CD8-positive, alpha-beta memory T cell (primary cell): Measurements from ENCODE around the gene CFAP410. TPM values are rescaled to one million over a fixed set of nuclear protein-coding genes. Genes with fewer than 3 reads are reported as not detected.

Experiments used
- CTCF ChIA-PET: fragments of 350-600 bp; sonication (Branson Sonifier 250); formaldehyde crosslinking; loops from one replicate; lab custom pipeline; 2021; ENCODE audit warnings: antibody characterized with exemption; lab: Charles Lee
- POLR2A ChIA-PET: fragments of 350-600 bp; sonication (Branson Sonifier 250); formaldehyde crosslinking; loops from one replicate; lab custom pipeline; 2021; ENCODE audit warnings: antibody characterized with exemption; lab: Charles Lee
- DNase-seq, 5 donors: peaks; one replicate each; pipeline versions ENCODE4 v3.0.0 to v3.0.0-alpha.2; 2020 to 2022; ENCODE audit warnings: mixed read lengths in 1 of 5
- H3K27ac ChIP-seq: one replicate; pipeline ENCODE4 v1.7.0; 2013; ENCODE audit warnings: low read depth, mild to moderate bottlenecking, low read length, moderate library complexity
- H3K27me3 ChIP-seq: 2 replicates; pipeline ENCODE4 v1.7.0; 2013; ENCODE audit warnings: low read length, mild to moderate bottlenecking; ENCODE audit not compliant: insufficient read depth, poor library complexity, severe bottlenecking
- H3K36me3 ChIP-seq: 2 replicates; pipeline ENCODE4 v1.7.0; 2013; ENCODE audit warnings: mild to moderate bottlenecking, low read length, moderate library complexity; ENCODE audit not compliant: insufficient read depth
- H3K4me1 ChIP-seq: 2 replicates; pipeline ENCODE4 v1.7.0; 2013; ENCODE audit warnings: mild to moderate bottlenecking, low read length, moderate library complexity; ENCODE audit not compliant: insufficient read depth
- H3K4me3 ChIP-seq: 2 replicates; pipeline ENCODE4 v1.7.0; 2013; ENCODE audit warnings: mild to moderate bottlenecking, low read length
- H3K9me3 ChIP-seq: 2 replicates; pipeline ENCODE4 v1.7.0; 2013; ENCODE audit warnings: mild to moderate bottlenecking, low read length
- H3K27ac Mint-ChIP-seq, 8 donors: one replicate each; pipeline ENCODE4 v1.8.0; 2020 to 2021; ENCODE audit warnings: mixed read lengths in 8 of 8, mild to moderate bottlenecking in 6 of 8, inconsistent platforms in 3 of 8, moderate library complexity in 3 of 8
- H3K27me3 Mint-ChIP-seq, 2 donors: one replicate each; pipeline ENCODE4 v1.8.0; 2020 to 2021; ENCODE audit warnings: mixed read lengths in 2 of 2, mild to moderate bottlenecking in 1 of 2, moderate library complexity in 1 of 2
- H3K36me3 Mint-ChIP-seq, 3 donors: one replicate each; pipeline ENCODE4 v1.8.0; 2020 to 2021; ENCODE audit warnings: mixed read lengths in 3 of 3, inconsistent platforms in 1 of 3, mild to moderate bottlenecking in 1 of 3
- H3K4me1 Mint-ChIP-seq, 3 donors: one replicate each; pipeline ENCODE4 v1.8.0; 2020 to 2021; ENCODE audit warnings: mixed read lengths in 3 of 3, inconsistent platforms in 1 of 3, mild to moderate bottlenecking in 1 of 3
- H3K4me3 Mint-ChIP-seq, 7 donors: one replicate each; pipeline ENCODE4 v1.8.0; 2020 to 2021; ENCODE audit warnings: mixed read lengths in 7 of 7, mild to moderate bottlenecking in 6 of 7, moderate library complexity in 4 of 7, inconsistent platforms in 2 of 7
- H3K9me3 Mint-ChIP-seq, 5 donors: one replicate each; pipeline ENCODE4 v1.8.0; 2020 to 2022; ENCODE audit warnings: mixed read lengths in 5 of 5, mild to moderate bottlenecking in 3 of 5, moderate library complexity in 2 of 5, inconsistent platforms in 1 of 5
- polyA plus RNA-seq: library from polyadenylated mRNA; unstranded; fragments of 300-500 nt; fragmentation: Illumina TruSeq; gene quantifications from one replicate; pipeline ENCODE4 v1.2.3, GENCODE V29; 2021
- total RNA-seq, 2 experiments: library from RNA; stranded (reverse); gene quantifications; one replicate each; pipeline ENCODE4 v1.2.3, GENCODE V29; 2021

Gene CFAP410
- total and polyA plus RNA-seq, 3 experiments from 2014 or later, result 17.6 to 36.4 (median 19.2) TPM

DNA sequence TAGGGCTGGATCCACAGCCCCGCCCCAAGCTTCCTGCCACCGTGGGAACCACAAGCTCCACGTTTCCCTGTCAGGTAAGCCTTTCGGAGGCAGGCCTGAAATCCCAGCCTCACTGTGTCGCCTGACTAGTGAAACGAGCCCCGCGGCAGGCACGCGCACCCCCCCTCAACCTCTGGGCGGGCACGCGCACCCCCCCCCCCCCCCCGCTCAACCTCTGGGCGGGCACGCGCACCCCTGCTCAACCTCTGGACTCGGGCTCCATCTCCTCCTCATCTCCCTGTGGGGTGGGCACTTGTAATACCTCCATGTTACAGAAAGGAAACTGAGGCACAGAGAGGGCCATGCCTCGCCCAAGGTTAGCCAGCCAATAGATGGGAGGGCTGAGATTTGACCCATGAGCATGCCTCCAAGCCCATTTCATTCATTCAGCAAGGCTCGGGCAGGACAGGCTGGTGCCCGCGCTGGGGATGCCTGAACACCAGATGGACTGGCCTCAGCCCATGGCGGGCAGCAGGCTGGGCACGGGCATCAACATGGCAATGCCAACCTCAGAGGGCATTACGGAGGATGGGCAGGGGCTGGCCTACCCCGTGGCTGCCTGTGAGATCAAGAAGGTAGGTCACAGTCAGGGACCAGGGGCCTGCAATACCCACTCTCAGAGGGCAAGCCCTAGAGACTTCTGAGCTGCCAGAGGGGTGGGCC is 4.7 kb downstream of the CFAP410 start:
- Mint-ChIP-seq H3K9me3 (no peaks in the 10 kb centered on the region), H3K36me3 (peaks cover 0 to 40% (median 0%) of the 10 kb centered on the region in 3 donors), H3K27me3 (no peaks in the 10 kb centered on the region), H3K4me3 (no peak overlapping the region), H3K4me1 (peaks cover 4 to 11% (median 11%) of the 10 kb centered on the region in 3 donors), H3K27ac (peak overlapping the region in 2 of 8 donors; percentile 36 to 52)
- Histone ChIP-seq H3K4me3 (no peak overlapping the region), H3K4me1 (peaks cover 8% of the 10 kb centered on the region), H3K9me3 (no peaks in the 10 kb centered on the region), H3K27me3 (no peaks in the 10 kb centered on the region), H3K36me3 (peaks cover 7% of the 10 kb centered on the region), H3K27ac (no peak overlapping the region)
- ChIA-PET POLR2A (interaction anchor here (1.1 kb wide), 1 partner anchor 14 kb away, joined by 4 read pairs; no protein-coding TSS in a partner anchor), CTCF (no interaction called here)
- no peak for DNase-seq

- peaks cover 7% of the 10 kb centered on the region for H3K4me1 ChIP-seq
- peaks cover 7% of the 10 kb centered on the region for H3K36me3 ChIP-seq
- H3K4me1 Mint-ChIP-seq, result peaks cover 3 to 9% (median 7%) of the 10 kb centered on the region in 3 donors
- H3K4me3 Mint-ChIP-seq, result no peak overlapping the region
- no peaks in the 10 kb centered on the region for H3K27me3 Mint-ChIP-seq
- H3K9me3 ChIP-seq, result no peaks in the 10 kb centered on the region
- POLR2A ChIA-PET, result no interaction called here
- no peaks in the 10 kb centered on the region for H3K27me3 ChIP-seq
- H3K27ac Mint-ChIP-seq, result peak overlapping the region in 1 of 8 donors; percentile 50
- H3K36me3 Mint-ChIP-seq, result peaks cover 0 to 41% (median 0%) of the 10 kb centered on the region in 3 donors
- no peak overlapping the region for H3K27ac ChIP-seq
- H3K4me3 ChIP-seq, result no peak overlapping the region
- CTCF ChIA-PET, result no interaction called here
- DNase-seq, result peak in 1 of 5 donors; percentile 43
- no peaks in the 10 kb centered on the region for H3K9me3 Mint-ChIP-seq
Observed at GRCh38 chr21:44333509-44334328, 5.5 kb downstream of the CFAP410 start.

- H3K27ac Mint-ChIP-seq, result no peak overlapping the region
Observed at GRCh38 chr21:44332965-44333364, 6.2 kb downstream of the CFAP410 start.

GRCh38 chr21:44332383-44332782 is 6.8 kb downstream of the CFAP410 start:
- CTCF ChIA-PET, result no interaction called here
- H3K4me3 Mint-ChIP-seq, result no peak overlapping the region
- H3K27ac Mint-ChIP-seq, result peak overlapping the region in 1 of 8 donors; percentile 79

More at GRCh38 chr21:44332965-44333364, 6.2 kb downstream of the CFAP410 start:
- H3K27ac ChIP-seq, result no peak overlapping the region
- ChIA-PET POLR2A (no interaction called here), CTCF (no interaction called here)
- H3K4me1 ChIP-seq, result peaks cover 3% of the 10 kb centered on the region
- peaks cover 0 to 43% (median 0%) of the 10 kb centered on the region in 3 donors for H3K36me3 Mint-ChIP-seq
- no peaks in the 10 kb centered on the region for H3K27me3 ChIP-seq
- H3K4me3 Mint-ChIP-seq, result no peak overlapping the region
- peaks cover 7% of the 10 kb centered on the region for H3K36me3 ChIP-seq
- no peak for DNase-seq
- H3K4me3 ChIP-seq, result no peak overlapping the region
- H3K9me3 Mint-ChIP-seq, result no peaks in the 10 kb centered on the region
- H3K27me3 Mint-ChIP-seq, result no peaks in the 10 kb centered on the region
- no peaks in the 10 kb centered on the region for H3K9me3 ChIP-seq
- H3K4me1 Mint-ChIP-seq, result peaks cover 2 to 6% (median 5%) of the 10 kb centered on the region in 3 donors

DNA sequence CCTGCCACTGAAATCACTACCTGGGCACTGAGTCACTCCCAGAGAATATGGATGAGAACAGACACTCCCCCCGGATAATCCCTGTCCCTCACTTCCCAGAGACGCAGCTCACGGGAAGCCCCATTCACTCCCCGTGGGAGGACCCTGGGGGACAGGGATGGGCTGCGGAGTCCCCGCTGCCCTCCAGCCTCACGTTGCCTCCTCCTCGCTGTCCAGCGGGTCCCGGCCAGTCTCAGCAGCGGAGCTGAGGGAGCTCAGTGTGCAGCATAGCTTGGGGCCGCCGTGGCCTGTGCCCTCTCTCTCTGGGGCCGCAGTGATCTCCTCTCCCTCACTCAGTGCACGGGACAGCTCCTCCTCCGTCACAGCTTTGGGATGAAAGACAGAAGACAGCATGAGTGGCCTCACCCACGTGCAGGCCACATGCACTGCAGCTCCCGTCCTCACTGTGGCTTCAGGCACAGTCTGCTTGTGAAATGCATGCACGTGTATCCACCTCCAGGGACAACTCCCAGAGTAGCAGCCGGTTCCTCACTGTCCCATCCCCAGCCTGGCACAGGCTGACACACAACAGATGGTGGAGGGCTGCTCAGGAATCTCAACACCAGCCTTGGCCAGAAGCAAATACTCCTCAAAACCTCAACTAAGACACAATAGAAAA is 7.4 kb downstream of the CFAP410 start:
- no peaks in the 10 kb centered on the region for H3K27me3 ChIP-seq
- H3K36me3 Mint-ChIP-seq, result peaks cover 0 to 36% (median 0%) of the 10 kb centered on the region in 3 donors
- H3K4me1 Mint-ChIP-seq, result peaks cover 0 to 1% (median 0%) of the 10 kb centered on the region in 3 donors
- no peaks in the 10 kb centered on the region for H3K9me3 ChIP-seq
- H3K4me3 Mint-ChIP-seq, result no peak overlapping the region
- H3K27ac Mint-ChIP-seq, result peak overlapping the region in 2 of 8 donors; percentile 54 to 79
- no peaks in the 10 kb centered on the region for H3K4me1 ChIP-seq
- peaks cover 7% of the 10 kb centered on the region for H3K36me3 ChIP-seq
- no peaks in the 10 kb centered on the region for H3K27me3 Mint-ChIP-seq
- no peak overlapping the region for H3K27ac ChIP-seq
- H3K9me3 Mint-ChIP-seq, result no peaks in the 10 kb centered on the region
- POLR2A ChIA-PET, result no interaction called here
- no peak overlapping the region for H3K4me3 ChIP-seq
- no peak for DNase-seq
- CTCF ChIA-PET, result no interaction called here

More at GRCh38 chr21:44332383-44332782, 6.8 kb downstream of the CFAP410 start:
- Histone ChIP-seq H3K36me3 (peaks cover 7% of the 10 kb centered on the region), H3K27ac (no peak overlapping the region), H3K4me1 (no peaks in the 10 kb centered on the region), H3K9me3 (no peaks in the 10 kb centered on the region), H3K27me3 (no peaks in the 10 kb centered on the region), H3K4me3 (no peak overlapping the region)
- Mint-ChIP-seq H3K27me3 (no peaks in the 10 kb centered on the region), H3K36me3 (peaks cover 0 to 39% (median 0%) of the 10 kb centered on the region in 3 donors), H3K4me1 (peaks cover 0 to 1% (median under 1%) of the 10 kb centered on the region in 3 donors), H3K9me3 (no peaks in the 10 kb centered on the region)
- POLR2A ChIA-PET, result no interaction called here
- DNase-seq, result no peak

DNA sequence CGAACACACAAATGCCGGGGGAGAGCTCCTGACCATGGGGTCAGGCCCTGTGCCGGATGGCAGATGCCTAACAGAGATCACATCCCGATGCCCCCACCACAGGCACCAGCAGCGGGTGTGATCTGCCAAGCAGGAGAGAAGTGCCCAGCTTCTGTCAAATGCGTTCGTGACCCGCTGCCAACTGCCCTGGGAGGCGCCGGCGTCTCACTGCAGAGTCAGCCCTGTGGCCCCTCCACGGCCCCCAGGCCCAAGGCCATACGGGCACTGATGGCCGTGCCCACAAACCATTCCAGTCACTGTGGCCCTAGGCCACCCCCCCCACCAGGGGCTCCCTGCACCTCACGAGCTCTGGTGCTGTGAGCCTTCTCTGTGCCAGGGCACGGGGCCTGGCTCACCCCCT is 8.0 kb downstream of the CFAP410 start:
- Mint-ChIP-seq H3K36me3 (peaks cover 0 to 31% (median 0%) of the 10 kb centered on the region in 3 donors), H3K27ac (no peak overlapping the region), H3K4me1 (peaks cover 0 to 1% (median 0%) of the 10 kb centered on the region in 3 donors), H3K4me3 (no peak overlapping the region), H3K27me3 (no peaks in the 10 kb centered on the region), H3K9me3 (no peaks in the 10 kb centered on the region)
- DNase-seq, result no peak
- H3K27me3 ChIP-seq, result no peaks in the 10 kb centered on the region
- no peaks in the 10 kb centered on the region for H3K4me1 ChIP-seq
- H3K27ac ChIP-seq, result no peak overlapping the region
- CTCF ChIA-PET, result no interaction called here
- POLR2A ChIA-PET, result no interaction called here
- H3K36me3 ChIP-seq, result peaks cover 5% of the 10 kb centered on the region
- H3K4me3 ChIP-seq, result no peak overlapping the region
- no peaks in the 10 kb centered on the region for H3K9me3 ChIP-seq

DNA sequence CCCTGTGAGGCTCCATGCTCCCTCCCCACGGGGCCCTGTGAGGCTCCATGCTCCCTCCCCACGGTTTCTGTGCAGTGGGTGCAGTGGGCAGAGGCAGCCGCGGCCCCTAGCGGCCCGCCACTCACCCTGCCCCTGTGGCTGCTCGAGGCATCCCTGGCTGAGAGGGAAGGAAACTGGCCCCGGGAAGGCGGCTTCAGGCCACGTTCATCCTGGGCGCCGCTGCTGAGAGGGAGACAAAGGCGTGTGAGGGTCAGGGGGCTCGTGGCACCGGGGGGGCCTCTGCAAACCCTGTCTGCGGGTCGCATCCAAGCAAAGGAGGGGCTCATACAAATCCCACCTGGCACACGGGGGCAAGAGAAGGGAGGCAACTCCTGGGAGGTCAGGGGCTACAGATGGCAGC is 8.5 kb downstream of the CFAP410 start:
- no peak overlapping the region for H3K27ac Mint-ChIP-seq
- no peaks in the 10 kb centered on the region for H3K27me3 Mint-ChIP-seq
- H3K4me1 Mint-ChIP-seq, result no peaks in the 10 kb centered on the region
- H3K36me3 Mint-ChIP-seq, result peaks cover 0 to 33% (median 0%) of the 10 kb centered on the region in 3 donors
- no peaks in the 10 kb centered on the region for H3K27me3 ChIP-seq
- no peaks in the 10 kb centered on the region for H3K9me3 ChIP-seq
- no peaks in the 10 kb centered on the region for H3K9me3 Mint-ChIP-seq
- ChIA-PET POLR2A (no interaction called here), CTCF (no interaction called here)
- no peaks in the 10 kb centered on the region for H3K4me1 ChIP-seq
- H3K4me3 ChIP-seq, result no peak overlapping the region
- no peak overlapping the region for H3K27ac ChIP-seq
- no peak for DNase-seq
- H3K4me3 Mint-ChIP-seq, result no peak overlapping the region
- no peaks in the 10 kb centered on the region for H3K36me3 ChIP-seq
